Mesothelial cell of epicardium (in vitro differentiated cells): ENCODE data around the gene DLK2. TPM values are rescaled to one million over a fixed set of nuclear protein-coding genes. Genes with fewer than 3 reads are reported as not detected.
"Not testable (repeated sequence)": the region's sequence is repeated elsewhere in the genome, so short reads cannot be mapped to it uniquely, and the experiment has no call there.

Experiments
- DNase-seq, 2 experiments: peaks; one replicate each; pipeline ENCODE4 v3.0.0; 2021; ENCODE audit warnings: low spot score in 2 of 2; ENCODE audit not compliant: unreplicated experiment in 2 of 2
- H3K27ac Mint-ChIP-seq: 2 replicates; pipeline ENCODE4 v1.8.0; 2021; ENCODE audit warnings: mixed read lengths
- H3K27me3 Mint-ChIP-seq: 2 replicates; pipeline ENCODE4 v1.8.0; 2021; ENCODE audit warnings: low read depth, mixed read lengths
- H3K36me3 Mint-ChIP-seq: 2 replicates; pipeline ENCODE4 v1.8.0; 2021; ENCODE audit warnings: mixed read lengths
- H3K4me1 Mint-ChIP-seq: 2 replicates; pipeline ENCODE4 v1.8.0; 2021; ENCODE audit warnings: mixed read lengths
- H3K4me3 Mint-ChIP-seq: 2 replicates; pipeline ENCODE4 v1.8.0; 2021; ENCODE audit warnings: mild to moderate bottlenecking, moderate library complexity, mixed read lengths
- H3K9me3 Mint-ChIP-seq: 2 replicates; pipeline ENCODE4 v1.8.0; 2021; ENCODE audit warnings: mixed read lengths
- CTCF ChIP-seq: fragments of 200-600 bp; sonication (generic); IDR thresholded peaks from one replicate; pipeline ENCODE4 v1.5.0; 2021; ENCODE audit warnings: antibody characterized with exemption; ENCODE audit not compliant: unreplicated experiment
- total RNA-seq: library from RNA; stranded (reverse); gene quantifications from 3 replicates; pipeline ENCODE4 v1.2.1, GENCODE V29; 2021

DLK2 gene
- total RNA-seq, 1 donor from 2014 or later: 4.7 TPM

GRCh38 chr6:43420012-43420709, 35.2 kb downstream of the DLK2 start:
- peaks cover 3% of the 10 kb centered on the region for H3K9me3 Mint-ChIP-seq
- peaks cover 23% of the 10 kb centered on the region for H3K27me3 Mint-ChIP-seq
- TF ChIP-seq CTCF: no peak
- H3K4me1 Mint-ChIP-seq: no peaks in the 10 kb centered on the region
- no peak overlapping the region for H3K4me3 Mint-ChIP-seq
- H3K36me3 Mint-ChIP-seq: no peaks in the 10 kb centered on the region
- H3K27ac Mint-ChIP-seq: no peak overlapping the region
- no peak for DNase-seq

GRCh38 chr6:43416935-43417334, 38.4 kb downstream of the DLK2 start:
- TF ChIP-seq CTCF: no peak
- Mint-ChIP-seq H3K4me3 (no peak overlapping the region), H3K9me3 (peaks cover 3% of the 10 kb centered on the region), H3K27me3 (peaks cover 23% of the 10 kb centered on the region), H3K27ac (no peak overlapping the region), H3K36me3 (no peaks in the 10 kb centered on the region), H3K4me1 (no peaks in the 10 kb centered on the region)
- no peak for DNase-seq

DNA sequence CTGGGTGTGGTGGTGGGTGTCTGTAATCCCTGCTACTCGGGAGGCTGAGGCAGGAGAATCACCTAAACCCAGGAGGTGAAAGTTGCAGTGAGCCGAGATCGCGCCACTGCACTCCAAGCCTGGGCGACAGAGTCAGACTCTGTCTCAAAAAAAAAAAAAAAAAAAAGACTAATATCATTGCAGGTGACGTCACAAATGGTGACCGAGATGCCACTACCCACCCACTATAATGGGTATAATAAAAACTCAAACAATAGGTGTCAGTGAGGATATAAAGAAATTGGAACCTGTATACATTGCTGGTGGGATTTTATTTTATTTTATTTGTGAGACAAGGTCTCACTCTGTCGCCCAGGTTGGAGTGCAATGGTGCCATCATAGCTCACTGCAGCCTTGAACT, 40.1 kb downstream of the DLK2 start:
- not testable (repeated sequence) for DNase-seq

DNA sequence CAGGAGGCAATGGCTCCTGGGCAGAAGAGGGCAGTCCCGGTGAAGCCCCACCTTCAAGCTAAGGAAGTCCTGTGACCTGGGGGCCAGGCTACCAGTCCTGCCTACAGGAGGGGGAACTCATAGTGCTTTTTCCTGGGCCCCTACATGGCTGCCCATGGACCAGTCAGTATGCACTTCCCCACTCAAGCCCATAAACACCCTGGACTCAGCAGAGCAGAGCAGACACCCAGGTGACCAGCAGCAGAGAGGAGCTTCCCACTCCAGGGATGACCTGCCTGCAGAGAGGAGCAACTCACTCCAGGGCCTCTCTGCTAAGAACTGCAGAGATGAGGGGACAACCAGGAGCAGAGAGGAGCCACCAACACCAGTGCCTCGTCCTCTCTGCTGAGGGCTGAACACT, 42.3 kb downstream of the DLK2 start:
- Mint-ChIP-seq H3K4me3 (no peak overlapping the region), H3K27ac (no peak overlapping the region), H3K27me3 (peaks cover 14% of the 10 kb centered on the region), H3K9me3 (no peaks in the 10 kb centered on the region), H3K36me3 (peaks cover 3% of the 10 kb centered on the region), H3K4me1 (no peaks in the 10 kb centered on the region)
- TF ChIP-seq CTCF: no peak
- DNase-seq: no peak

More for the DNA sequence above, 40.1 kb downstream of the DLK2 start:
- H3K9me3 Mint-ChIP-seq, H3K4me1 Mint-ChIP-seq, H3K4me3 Mint-ChIP-seq, H3K36me3 Mint-ChIP-seq, H3K27ac Mint-ChIP-seq: not testable (repeated sequence)
- peaks cover 23% of the 10 kb centered on the region for H3K27me3 Mint-ChIP-seq

- no peak overlapping the region for H3K27ac Mint-ChIP-seq
- no peak for DNase-seq
- H3K9me3 Mint-ChIP-seq: no peaks in the 10 kb centered on the region
- peaks cover 5% of the 10 kb centered on the region for H3K36me3 Mint-ChIP-seq
- H3K4me1 Mint-ChIP-seq: no peaks in the 10 kb centered on the region
- no peak for TF ChIP-seq CTCF
- peaks cover 9% of the 10 kb centered on the region for H3K27me3 Mint-ChIP-seq
- H3K4me3 Mint-ChIP-seq: no peak overlapping the region
These were observed 42.8 kb downstream of the DLK2 start for GRCh38 chr6:43412541-43412940.

DNA sequence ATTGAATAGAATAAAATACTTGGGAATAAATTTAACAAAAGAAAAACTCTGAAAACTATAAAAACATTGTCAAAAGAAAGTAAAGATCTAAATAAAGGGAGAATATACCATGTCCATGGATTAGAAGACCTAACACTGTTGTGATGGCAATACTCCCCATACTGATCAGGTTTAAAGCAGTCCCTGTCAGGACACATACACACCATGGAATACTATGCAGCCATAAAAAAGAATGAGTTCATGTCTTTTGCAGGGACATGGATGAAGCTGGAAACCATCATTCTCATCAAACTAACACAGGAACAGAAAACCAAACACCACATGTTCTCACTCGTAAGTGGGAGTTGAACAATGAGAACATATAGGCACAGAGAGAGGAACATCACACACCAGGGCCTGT, 44.6 kb downstream of the DLK2 start:
- not testable (repeated sequence) for H3K4me1 Mint-ChIP-seq, DNase-seq, H3K27me3 Mint-ChIP-seq, H3K9me3 Mint-ChIP-seq, H3K4me3 Mint-ChIP-seq, H3K27ac Mint-ChIP-seq
- H3K36me3 Mint-ChIP-seq: peaks cover 13% of the 10 kb centered on the region

GRCh38 chr6:43408259-43408658, 47.1 kb downstream of the DLK2 start:
- TF ChIP-seq CTCF: no peak
- Mint-ChIP-seq H3K27me3 (no peaks in the 10 kb centered on the region), H3K9me3 (peaks cover 5% of the 10 kb centered on the region), H3K27ac (no peak overlapping the region), H3K4me3 (no peak overlapping the region), H3K4me1 (no peaks in the 10 kb centered on the region), H3K36me3 (peaks cover 16% of the 10 kb centered on the region)
- no peak for DNase-seq
